GM19035 (cell line): ENCODE data around the gene NARS2.
"Not testable (repeated sequence)": the region's sequence is repeated elsewhere in the genome, so short reads cannot be mapped to it uniquely, and the experiment has no call there.

ENCODE experiments used
- ATAC-seq: cut with Tn5 transposase; IDR thresholded peaks from one replicate; pipeline ENCODE4 v1.9.1; 2021; ENCODE audit not compliant: unreplicated experiment

The NARS2 gene, protein sequence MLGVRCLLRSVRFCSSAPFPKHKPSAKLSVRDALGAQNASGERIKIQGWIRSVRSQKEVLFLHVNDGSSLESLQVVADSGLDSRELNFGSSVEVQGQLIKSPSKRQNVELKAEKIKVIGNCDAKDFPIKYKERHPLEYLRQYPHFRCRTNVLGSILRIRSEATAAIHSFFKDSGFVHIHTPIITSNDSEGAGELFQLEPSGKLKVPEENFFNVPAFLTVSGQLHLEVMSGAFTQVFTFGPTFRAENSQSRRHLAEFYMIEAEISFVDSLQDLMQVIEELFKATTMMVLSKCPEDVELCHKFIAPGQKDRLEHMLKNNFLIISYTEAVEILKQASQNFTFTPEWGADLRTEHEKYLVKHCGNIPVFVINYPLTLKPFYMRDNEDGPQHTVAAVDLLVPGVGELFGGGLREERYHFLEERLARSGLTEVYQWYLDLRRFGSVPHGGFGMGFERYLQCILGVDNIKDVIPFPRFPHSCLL

DNA sequence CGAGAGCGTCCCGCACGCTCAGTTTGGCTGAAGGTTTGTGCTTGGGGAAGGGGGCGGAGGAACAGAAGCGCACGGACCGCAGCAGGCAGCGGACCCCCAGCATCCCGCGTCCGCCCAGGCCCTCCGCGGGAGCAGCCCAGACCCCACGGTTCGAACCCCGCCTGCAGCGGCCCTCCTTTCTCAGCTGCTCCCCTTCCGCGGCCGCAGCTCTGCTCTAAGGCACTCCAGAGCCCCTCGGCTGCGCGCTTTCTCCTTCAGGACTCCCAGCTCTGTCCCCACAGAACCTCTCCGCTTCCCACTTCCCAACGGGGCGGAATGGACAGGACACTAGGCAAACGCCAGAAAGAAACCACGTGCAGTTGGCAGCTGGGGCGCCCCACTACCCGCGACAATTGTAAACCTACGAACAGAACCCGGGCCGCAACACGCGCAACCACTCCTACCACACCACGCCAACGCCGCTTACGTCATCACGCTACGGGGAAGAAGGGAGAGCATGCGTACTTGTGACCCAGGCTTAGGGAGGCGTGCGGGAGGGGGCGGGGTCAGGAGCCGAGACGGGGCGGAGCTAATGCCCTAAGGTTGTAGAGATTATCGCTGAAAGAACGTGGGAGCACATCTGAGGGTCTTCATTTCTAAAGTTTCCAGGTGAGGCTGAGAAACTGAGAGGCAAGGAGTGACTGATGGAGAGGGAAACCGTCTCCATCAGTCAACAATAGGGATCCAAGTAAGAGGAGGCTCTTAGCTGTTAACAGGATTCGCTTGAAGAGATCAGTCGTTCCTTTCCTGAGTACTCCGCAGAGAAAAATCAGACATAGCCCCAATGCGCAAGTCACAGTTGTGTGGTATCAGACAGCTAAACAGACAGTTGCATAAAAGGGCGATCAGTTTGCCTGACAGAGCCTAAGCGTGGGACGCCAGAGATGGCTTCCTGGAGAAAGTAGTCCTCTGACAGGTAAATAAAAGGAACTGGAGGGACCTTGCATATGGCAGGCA lies at the start of gene NARS2:
Gene NARS2, minus strand, starts transcription at position 479 of the 996 bp plus-strand sequence. Its CDS starts 376 bp downstream, at position 103.
- peak; percentile 96 for ATAC-seq

DNA sequence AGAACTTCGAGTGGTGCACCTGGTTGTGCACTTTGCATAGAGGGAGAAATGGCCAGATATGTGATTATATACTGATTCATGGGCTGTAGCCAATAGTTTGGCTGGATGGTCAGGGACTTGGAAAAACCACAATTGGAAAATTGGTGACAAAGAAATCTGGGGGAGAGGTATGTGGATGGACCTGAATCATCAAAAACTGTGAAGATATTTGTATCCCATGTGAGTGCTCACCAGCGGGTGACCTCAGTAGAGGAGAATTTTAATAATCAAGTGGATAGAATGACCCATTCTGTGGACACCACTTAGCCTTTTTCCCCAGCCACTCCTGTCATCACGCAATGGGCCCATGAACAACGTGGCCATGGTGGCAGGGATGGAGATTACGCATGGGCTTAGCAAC lies 48.0 kb upstream of the NARS2 start:
- no peak for ATAC-seq

DNA sequence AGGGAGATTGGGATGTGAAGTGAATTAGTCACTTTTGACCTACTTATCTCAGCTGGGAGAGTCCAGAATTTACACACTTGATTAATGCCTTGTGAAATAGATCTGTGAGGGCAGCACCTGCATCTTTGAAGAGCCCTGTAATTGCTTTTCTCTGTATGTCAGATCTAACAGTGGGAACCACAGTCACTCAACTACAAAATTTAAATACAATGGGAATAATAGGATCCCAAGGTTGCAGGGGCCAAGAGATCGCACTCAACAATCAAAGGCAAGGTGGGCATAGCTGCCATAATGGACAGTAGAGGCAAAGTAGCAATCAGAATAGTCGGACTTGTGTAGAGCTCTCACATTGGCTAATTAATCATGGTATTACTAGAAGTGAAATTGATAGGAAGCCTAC lies 45.5 kb upstream of the NARS2 start:
- ATAC-seq, result no peak

DNA sequence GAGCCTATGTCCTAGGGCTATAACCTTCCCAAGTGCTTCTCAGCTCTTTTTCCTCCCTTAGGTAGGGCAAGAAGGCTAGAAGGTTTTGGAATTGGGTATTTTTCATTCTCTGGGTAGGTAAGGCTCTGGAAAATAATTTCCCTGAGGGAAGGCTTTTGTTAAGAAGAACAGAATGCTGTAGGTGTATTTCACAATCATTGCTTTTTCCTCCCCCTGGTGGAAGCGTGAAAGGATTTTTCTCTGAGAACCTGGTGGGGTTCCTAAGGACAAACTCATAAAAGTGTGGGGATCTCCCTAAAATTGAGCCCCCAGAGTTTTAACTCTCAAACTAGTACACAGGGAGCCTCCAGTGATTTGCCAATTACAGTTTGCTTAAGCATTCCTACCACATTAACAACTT lies 41.1 kb upstream of the NARS2 start:
- ATAC-seq, result no peak

DNA sequence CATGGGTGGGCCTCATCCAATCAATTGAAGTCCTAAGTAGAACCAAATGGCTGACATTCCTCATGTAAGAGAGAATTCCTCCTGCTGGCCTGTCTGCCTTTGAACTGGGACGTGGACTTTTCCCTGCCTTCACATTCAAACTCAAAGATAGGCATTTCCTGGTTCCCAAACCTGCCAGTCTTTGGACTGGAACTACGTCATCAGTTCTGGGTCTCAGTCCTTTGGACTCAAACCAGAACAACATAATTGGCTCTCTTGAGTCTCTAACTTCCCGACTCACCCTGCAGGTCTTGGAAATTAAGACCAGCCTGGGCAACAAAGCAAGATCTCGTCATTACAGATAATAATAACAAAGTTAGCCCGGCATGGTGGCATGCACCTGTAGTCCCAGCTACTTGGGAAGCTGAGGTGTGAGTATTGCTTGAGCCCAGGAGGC lies 38.7 kb upstream of the NARS2 start:
- no peak for ATAC-seq

DNA sequence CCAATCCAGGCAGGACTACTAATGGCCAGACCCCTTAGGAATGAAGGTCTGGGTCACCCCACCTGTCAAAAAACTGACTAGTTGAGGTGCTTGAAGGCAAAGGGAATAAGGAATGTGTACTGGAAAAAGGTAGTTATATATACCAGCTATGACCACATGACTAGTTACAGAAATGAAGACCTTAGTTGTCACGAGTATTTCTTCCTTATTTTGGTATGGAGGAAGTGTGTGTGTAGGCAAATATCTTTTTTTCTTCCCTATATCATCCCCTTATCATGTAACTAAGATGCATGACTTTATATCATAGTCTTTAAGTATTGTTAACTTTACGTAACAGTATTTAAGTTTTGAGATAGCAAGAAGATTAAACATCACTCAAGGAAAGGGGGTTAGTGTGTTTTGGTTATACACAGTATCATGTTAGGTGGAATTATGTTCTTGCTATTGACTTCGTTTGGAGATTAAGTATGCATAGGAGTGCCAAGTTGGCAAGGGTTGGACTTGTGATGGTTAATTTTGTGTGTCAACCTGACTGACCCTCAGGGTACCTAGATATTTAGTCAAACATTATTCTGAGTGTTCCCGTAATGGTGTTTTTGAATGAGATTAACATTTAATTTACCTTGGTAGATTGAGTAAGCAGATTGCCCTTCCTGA lies 38.2 kb upstream of the NARS2 start:
- ATAC-seq, result no peak

DNA sequence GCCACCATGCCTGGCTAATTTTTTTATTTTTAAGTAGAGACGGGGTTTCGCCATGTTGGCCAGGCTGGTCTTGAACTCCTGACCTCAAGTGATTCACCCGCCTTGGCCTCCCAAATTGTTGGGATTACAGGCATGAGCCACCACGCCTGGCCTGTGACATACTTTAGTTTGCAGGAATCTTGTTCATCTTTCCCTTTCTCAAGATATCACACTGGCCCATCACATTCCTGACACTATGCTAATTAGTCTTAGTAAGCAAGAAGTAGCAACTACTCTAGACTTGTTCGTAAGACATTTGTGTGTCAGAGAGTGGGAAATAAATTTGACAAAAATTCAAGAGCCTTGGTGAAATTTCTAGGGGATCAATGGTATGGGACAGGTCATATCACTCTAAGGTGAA lies 34.7 kb upstream of the NARS2 start:
- ATAC-seq, result not testable (repeated sequence)

DNA sequence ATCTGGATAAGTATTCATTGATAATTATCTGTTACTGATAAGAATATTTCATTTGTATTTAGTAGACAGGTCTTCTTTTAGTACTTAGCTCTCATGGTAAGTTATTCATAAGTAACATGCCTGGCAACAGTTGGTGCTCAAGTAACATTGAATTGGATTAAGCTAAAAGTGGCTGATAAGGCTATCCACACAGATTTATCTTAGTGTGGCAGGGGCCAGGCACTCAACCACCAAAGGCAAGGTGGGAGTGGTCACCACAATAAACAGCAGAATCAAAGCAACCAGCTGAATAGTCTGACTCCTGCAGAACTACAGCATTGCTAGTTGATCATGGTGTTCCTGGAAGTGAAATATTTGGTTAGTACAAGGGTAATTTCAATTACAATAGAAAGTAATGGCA lies 33.0 kb upstream of the NARS2 start:
- no peak for ATAC-seq

DNA sequence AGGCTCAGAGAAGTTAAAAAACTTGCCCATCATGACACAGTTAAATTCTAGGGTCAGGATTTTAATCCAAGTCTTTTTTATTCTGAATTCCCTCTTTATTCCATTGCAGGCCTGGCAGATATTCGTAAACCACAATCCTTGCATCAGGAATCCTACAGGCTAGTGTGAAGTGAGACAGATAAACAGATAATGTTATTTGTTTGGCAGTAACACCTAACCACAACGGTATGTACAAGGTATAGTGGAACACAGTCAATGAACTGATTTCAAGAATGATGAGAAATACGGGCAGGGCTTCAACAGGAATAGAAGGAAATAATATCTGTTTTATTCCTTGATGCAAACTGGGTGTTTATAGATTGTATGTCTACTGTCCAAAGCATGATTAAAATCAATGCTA lies 32.0 kb upstream of the NARS2 start:
- no peak for ATAC-seq

DNA sequence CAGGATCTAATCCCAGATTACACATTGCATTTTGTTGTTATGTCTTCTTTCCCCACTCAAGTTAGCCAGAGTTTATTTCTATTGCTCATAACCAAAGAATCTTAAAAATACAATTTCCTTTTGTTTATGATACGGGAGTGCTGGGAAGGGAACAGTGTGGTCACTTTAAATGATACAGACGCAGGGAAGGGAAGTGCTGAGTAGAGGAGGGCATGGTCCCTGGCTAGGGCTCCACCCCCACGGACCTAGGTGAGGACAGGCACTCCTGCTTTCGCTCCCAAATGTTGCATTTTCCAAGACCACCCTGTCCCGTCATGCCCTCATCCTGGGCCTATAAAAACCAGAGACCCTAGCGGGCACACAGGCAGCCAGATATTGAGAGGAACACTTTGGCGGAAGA lies 30.6 kb upstream of the NARS2 start:
- no peak for ATAC-seq

DNA sequence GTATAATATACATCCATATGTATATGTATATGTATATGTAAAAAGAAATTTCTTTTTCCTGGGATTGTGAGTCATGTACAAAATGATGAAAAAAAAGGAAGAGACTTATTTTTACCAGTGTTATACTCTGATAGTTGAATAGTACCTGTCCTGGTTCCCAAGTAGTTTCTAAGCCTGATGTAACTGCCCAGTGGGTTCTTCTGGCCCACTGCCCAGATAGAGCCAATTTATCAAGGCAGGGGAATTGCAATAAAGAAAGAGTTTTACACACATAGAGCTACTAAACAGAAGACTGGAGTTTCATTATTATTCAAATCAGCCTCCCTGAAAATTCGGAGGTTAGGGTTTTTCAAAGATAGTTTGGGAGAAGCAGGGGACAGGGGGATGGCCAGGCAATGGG lies 29.1 kb upstream of the NARS2 start:
- no peak for ATAC-seq

DNA sequence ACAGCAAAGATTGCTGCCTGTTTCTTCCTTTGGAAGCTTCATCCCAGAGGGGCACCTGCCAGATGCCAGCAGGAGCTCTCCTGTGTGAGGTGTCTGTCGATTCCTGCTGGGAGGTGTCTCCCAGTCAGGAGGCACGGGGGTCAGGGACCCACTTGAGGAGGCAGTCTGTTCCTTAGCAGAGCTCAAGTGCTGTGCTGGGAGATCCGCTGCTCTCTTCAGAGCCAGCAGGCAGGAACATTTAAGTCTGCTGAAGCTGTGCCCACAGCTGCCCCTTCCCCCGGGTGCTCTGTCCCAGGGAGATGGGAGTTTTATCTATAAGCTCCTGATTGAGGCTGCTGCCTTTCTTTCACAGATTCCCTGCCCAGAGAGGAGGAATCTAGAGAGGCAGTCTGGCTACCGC lies 28.1 kb upstream of the NARS2 start:
- ATAC-seq, result not testable (repeated sequence)

DNA sequence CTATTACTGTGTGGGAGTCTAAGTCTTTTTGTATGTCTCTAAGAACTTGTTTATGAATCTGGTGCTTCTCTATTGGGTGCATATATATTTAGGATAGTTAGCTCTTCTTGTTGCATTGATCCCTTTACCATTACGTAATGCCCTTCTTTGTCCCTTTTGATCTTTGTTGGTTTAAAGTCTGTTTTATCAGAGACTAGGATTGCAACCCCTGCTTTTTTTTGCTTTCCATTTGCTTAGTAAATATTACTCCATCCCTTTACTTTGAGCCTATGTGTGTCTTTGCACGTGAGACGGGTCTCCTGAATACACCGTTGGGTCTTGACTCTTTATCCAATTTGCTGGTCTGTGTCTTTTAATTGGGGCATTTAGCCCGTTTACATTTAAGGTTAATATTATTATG lies 26.4 kb upstream of the NARS2 start:
- ATAC-seq, result not testable (repeated sequence)

DNA sequence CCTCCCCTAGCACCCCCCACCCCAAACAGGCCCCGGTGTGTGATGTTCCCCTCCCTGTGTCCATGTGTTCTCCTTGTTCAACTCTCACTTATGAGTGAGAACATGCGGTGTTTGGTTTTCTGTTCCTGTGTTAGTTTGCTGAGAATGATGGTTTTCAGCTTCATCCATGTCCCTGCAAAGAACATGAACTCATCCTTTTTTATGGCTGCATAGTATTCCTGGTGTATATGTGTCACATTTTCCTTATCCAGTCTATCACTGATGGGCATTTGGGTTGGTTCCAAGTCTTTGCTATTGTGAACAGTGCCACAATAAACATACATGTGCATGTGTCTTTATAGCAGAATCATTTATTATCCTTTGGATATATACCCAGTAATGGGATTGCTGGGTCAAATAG lies 22.9 kb upstream of the NARS2 start:
- ATAC-seq, result not testable (repeated sequence)

DNA sequence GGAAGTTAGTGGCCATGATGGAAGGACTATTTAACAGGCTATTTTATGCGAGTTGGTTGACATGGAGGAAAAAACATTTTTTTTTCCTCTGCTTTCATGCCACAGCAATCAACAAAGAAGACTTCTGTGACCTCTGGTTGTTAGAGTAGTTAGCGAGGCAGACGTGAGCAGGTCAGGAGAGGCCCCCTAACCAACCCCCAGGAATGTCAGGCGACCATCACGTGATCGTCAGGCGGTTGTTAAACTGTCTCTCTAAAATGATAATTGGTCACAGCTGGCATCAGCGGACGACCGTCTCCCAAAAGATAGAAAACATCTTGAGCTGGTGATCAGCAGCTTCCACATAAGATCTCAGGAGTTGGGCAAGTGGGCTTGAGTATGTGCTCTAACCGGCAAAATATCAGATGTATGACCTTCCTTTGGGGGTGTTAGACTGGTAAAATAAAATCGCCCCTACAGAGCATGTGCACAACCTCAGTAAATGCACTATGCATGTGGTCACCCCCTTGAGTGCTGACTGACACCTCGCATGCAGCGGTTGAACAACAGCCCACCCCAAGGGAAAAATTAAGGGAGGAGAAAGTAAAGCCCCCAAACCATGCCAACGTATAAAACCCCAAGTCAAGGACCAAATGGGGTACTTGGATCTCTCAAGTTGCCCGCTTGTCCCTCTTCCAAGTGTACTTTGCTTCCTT lies 20.9 kb upstream of the NARS2 start:
- ATAC-seq, result no peak

DNA sequence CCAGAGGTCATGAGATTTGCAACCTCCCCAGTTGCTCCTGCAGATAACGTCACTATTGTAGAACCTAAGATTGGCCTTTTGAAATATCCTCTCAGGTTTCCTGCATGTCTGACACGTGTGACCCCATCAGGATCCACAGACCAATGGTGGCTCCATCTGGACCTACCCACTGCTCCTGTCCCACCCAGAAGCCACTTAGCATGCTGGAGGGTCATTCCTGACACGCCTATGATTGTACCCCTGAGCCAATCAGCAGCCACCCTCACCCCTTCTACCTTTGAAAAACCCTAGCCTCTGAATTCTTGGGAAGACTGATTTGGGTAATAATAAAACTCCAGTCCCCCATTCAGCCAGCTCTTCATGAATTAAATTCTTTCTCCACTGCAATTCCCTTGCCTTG lies 20.1 kb upstream of the NARS2 start:
- no peak for ATAC-seq

DNA sequence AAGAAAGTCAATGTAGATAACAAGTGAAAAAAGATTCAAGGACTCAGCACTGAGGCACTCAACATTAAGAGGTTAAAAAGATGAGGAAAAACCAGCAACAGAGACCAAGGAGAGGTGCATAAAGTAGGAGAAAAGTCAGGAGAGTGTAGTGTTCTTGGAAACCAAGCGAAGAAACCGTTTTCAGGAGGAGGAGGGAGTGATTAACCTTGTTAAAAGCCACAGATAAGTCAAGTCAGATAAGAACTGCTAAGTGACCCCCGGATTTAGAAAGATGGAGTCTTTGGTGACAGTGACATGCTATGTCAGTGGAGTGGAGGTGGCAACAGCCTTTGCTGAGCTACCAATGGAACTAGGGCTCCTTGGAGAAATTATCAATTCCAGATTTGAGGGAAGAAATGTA lies 13.9 kb upstream of the NARS2 start:
- ATAC-seq, result no peak

DNA sequence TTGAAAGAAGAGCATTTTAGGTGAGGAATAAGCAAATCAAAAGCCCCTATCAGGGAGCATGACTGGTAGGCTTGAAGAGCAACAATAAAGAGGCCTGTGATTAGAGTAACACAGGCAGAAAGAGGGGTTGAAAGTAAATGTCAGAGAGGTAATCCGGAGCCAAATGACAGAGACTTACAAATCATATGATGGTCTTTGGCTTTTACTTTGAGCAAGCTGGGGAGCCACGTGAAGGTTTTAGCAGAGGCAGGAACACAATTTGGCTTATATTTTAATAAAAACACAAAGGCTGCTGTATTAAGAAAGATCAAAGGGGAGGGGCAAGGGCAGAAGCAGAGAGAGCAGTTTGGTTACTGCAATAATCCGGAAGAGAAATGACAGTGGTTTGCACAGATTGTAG lies 12.8 kb upstream of the NARS2 start:
- ATAC-seq, result no peak

DNA sequence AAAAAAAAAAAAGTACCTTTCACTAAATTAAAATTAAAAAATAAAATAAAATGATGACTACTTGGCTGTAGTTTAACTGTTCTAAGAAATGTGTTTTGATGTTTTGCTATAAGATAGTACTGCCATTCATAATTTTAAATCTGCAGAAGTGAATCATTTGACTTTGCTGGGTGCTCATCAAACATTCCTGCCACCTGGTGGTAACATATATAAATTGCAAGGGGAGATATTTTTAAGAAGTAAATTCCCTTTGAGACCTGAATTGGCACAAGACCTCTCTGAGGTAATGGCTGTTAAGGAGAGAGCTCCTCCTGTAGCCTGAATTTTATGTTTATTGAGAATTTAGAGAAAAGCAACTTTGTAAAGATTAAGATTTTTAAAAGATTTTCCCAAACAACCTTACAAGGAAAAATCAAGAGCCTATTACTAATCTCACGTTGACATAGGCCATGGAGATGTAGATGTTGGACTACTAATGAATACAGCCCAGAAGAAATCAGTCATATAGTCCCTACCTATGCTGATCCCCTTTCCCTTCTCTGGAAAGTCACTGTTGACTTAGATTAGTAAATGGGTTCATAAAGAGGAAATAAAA lies 11.9 kb upstream of the NARS2 start:
- ATAC-seq, result no peak

DNA sequence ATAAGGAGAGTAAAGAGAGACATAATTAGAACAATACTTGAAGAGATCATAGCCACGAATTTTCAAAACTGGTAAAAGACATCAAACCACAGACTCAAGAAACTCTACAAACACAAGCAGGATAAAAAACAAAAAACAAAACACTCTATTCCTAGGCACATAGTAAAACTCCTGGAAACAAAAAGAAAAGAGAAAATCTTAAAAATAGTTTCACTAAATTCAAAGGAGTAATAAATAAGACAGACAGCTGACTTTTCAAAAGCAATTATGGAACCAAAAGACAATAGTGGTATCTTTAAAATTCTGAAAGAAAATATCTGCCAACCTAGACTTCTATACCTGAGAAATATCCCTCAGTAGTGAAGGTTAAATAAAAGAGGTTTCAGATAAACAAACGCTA lies 9.2 kb upstream of the NARS2 start:
- no peak for ATAC-seq
